Measurements from ENCODE around the gene SERPINB1.

SERPINB1 gene

GRCh38 chr6:2823104-2823850, 18.4 kb downstream of the SERPINB1 start:
- TF ChIP-seq POLR2AphosphoS5 (IDR thresholded peaks at IDR 0.05; ENCODE audit: low read depth, low read length) (no peak), POLR2A (IDR thresholded peaks at IDR 0.05; ENCODE audit: low read depth, low read length) (no peak), TAF1 (IDR thresholded peaks at IDR 0.05; ENCODE audit: borderline replicate concordance, low read depth, low read length) (no peak)
- no peak for FAIRE-seq
- no peak for DNase-seq (ENCODE audit: insufficient read length)

- FAIRE-seq (no peak), DNase-seq (ENCODE audit: insufficient read length) (no peak)
- no peak for TF ChIP-seq POLR2AphosphoS5 (IDR thresholded peaks at IDR 0.05; ENCODE audit: low read depth, low read length)
These were observed 20.1 kb downstream of the SERPINB1 start for GRCh38 chr6:2821554-2821953.

- FAIRE-seq: no peak
- no peak for DNase-seq (ENCODE audit: insufficient read length)
- no peak for TF ChIP-seq POLR2A (IDR thresholded peaks at IDR 0.05; ENCODE audit: low read depth, low read length)
- TF ChIP-seq TAF1 (IDR thresholded peaks at IDR 0.05; ENCODE audit: borderline replicate concordance, low read depth, low read length): no peak
- no peak for TF ChIP-seq POLR2AphosphoS5 (IDR thresholded peaks at IDR 0.05; ENCODE audit: low read depth, low read length)
These were observed 21.2 kb downstream of the SERPINB1 start for GRCh38 chr6:2820415-2820814.

- no peak for TF ChIP-seq POLR2A (IDR thresholded peaks at IDR 0.05; ENCODE audit: low read depth, low read length)
- no peak for TF ChIP-seq TAF1 (IDR thresholded peaks at IDR 0.05; ENCODE audit: borderline replicate concordance, low read depth, low read length)
- no peak for TF ChIP-seq POLR2AphosphoS5 (IDR thresholded peaks at IDR 0.05; ENCODE audit: low read depth, low read length)
- DNase-seq (ENCODE audit: insufficient read length): no peak
- FAIRE-seq: no peak
These were observed 21.7 kb downstream of the SERPINB1 start for GRCh38 chr6:2819978-2820377.

GRCh38 chr6:2819115-2819514, 22.5 kb downstream of the SERPINB1 start:
- DNase-seq (ENCODE audit: insufficient read length) (no peak), FAIRE-seq (no peak)
- no peak for TF ChIP-seq POLR2AphosphoS5 (IDR thresholded peaks at IDR 0.05; ENCODE audit: low read depth, low read length)
- no peak for TF ChIP-seq POLR2A (IDR thresholded peaks at IDR 0.05; ENCODE audit: low read depth, low read length)

GRCh38 chr6:2818593-2818992, 23.1 kb downstream of the SERPINB1 start:
- no peak for DNase-seq (ENCODE audit: insufficient read length)
- no peak for FAIRE-seq
- TF ChIP-seq TAF1 (IDR thresholded peaks at IDR 0.05; ENCODE audit: borderline replicate concordance, low read depth, low read length) (no peak), POLR2A (IDR thresholded peaks at IDR 0.05; ENCODE audit: low read depth, low read length) (no peak), POLR2AphosphoS5 (IDR thresholded peaks at IDR 0.05; ENCODE audit: low read depth, low read length) (no peak)

- DNase-seq (ENCODE audit: insufficient read length): no peak
- TF ChIP-seq POLR2A (IDR thresholded peaks at IDR 0.05; ENCODE audit: low read depth, low read length) (no peak), POLR2AphosphoS5 (IDR thresholded peaks at IDR 0.05; ENCODE audit: low read depth, low read length) (no peak), TAF1 (IDR thresholded peaks at IDR 0.05; ENCODE audit: borderline replicate concordance, low read depth, low read length) (no peak)
- FAIRE-seq: no peak
These were observed 23.7 kb downstream of the SERPINB1 start for GRCh38 chr6:2817903-2818443.

GRCh38 chr6:2816158-2816557, 25.5 kb downstream of the SERPINB1 start:
- no peak for DNase-seq (ENCODE audit: insufficient read length)
- TF ChIP-seq TAF1 (IDR thresholded peaks at IDR 0.05; ENCODE audit: borderline replicate concordance, low read depth, low read length): no peak
- no peak for TF ChIP-seq POLR2A (IDR thresholded peaks at IDR 0.05; ENCODE audit: low read depth, low read length)
- TF ChIP-seq POLR2AphosphoS5 (IDR thresholded peaks at IDR 0.05; ENCODE audit: low read depth, low read length): no peak
- FAIRE-seq: no peak

GRCh38 chr6:2812695-2813094, 29.0 kb downstream of the SERPINB1 start:
- no peak for DNase-seq (ENCODE audit: insufficient read length)
- TF ChIP-seq POLR2A (IDR thresholded peaks at IDR 0.05; ENCODE audit: low read depth, low read length) (no peak), TAF1 (IDR thresholded peaks at IDR 0.05; ENCODE audit: borderline replicate concordance, low read depth, low read length) (no peak), POLR2AphosphoS5 (IDR thresholded peaks at IDR 0.05; ENCODE audit: low read depth, low read length) (no peak)
- no peak for FAIRE-seq

- DNase-seq (ENCODE audit: insufficient read length) (no peak), FAIRE-seq (no peak)
- TF ChIP-seq TAF1 (IDR thresholded peaks at IDR 0.05; ENCODE audit: borderline replicate concordance, low read depth, low read length): no peak
- no peak for TF ChIP-seq POLR2A (IDR thresholded peaks at IDR 0.05; ENCODE audit: low read depth, low read length)
These were observed 31.5 kb downstream of the SERPINB1 start for GRCh38 chr6:2810092-2810671.

- no peak for FAIRE-seq
- no peak for DNase-seq (ENCODE audit: insufficient read length)
- no peak for TF ChIP-seq POLR2AphosphoS5 (IDR thresholded peaks at IDR 0.05; ENCODE audit: low read depth, low read length)
These were observed 32.6 kb downstream of the SERPINB1 start for GRCh38 chr6:2809015-2809414.

GRCh38 chr6:2807342-2808090, 34.1 kb downstream of the SERPINB1 start:
- DNase-seq (ENCODE audit: insufficient read length) (no peak), FAIRE-seq (no peak)
- TF ChIP-seq POLR2A (IDR thresholded peaks at IDR 0.05; ENCODE audit: low read depth, low read length) (no peak), TAF1 (IDR thresholded peaks at IDR 0.05; ENCODE audit: borderline replicate concordance, low read depth, low read length) (no peak), POLR2AphosphoS5 (IDR thresholded peaks at IDR 0.05; ENCODE audit: low read depth, low read length) (no peak)
